SK-N-MC (cell line): ENCODE data around the gene AK1.

Experiments
- EZH2 ChIP-seq: fragments of 200-600 bp; sonication (generic); IDR thresholded peaks from one replicate; pipeline ENCODE4 v1.6.1; 2017; ENCODE audit warnings: antibody characterized with exemption
- FOXP2 ChIP-seq: optimal IDR thresholded peaks from 2 replicates; pipeline ENCODE3; 2011; ENCODE audit warnings: mild to moderate bottlenecking, moderate library complexity; ENCODE audit not compliant: insufficient read depth; ENCODE audit errors: extremely low read length, control extremely low read depth
- POLR2AphosphoS5 ChIP-seq: IDR thresholded peaks from 2 replicates; pipeline ENCODE4 v1.6.1; 2012; ENCODE audit warnings: mild to moderate bottlenecking, low read depth, low read length, borderline replicate concordance

DNA sequence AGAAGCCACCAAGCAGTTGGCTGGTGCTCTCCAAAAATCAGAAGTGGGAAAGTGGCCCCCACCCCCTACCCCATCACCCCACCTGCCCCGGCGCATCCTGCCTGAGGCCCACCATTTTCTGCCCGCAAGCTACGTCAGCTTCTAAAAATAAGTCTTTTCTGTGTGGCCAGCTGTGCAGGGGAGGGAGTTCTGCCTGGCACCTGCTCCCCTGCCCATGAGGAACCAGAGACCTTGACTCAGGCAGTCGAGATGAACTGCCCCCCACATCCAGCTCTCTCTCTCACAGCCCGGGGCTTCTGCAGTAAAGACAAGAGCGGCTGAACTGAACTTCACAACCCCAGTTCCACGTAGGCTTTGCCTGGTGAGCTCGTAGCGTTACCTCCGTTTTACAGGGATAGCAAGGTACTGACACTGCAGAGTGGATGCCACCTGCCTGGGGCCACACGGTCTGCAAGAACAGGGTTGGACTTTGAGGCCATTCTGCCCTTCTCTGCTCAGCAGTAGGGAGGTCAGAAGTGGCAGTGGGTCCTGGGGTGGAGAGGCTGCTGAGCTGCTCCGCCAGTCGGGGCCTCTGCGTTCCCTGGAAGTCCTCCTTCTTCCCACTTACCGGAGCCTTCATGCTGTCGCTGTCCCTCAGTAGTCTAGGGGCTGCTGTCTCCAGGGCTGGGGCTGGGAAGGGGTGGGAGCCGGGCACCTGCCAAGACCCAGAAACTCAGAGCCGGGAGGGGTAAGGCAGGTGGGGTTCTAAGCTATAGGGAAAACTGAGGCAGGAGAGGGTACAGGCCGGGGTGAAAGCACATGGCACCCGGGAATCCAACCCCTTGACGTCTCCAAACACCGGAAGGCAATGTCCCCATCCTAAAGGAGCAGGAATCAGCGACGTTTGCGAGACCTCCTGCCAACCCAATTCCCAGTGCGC lies 38.6 kb upstream of the AK1 start:
- TF ChIP-seq EZH2 (no peak), POLR2AphosphoS5 (no peak), FOXP2 (no peak)
